K562 (cell line): ENCODE measurements around the gene OBSL1. TPM values are rescaled to one million over a fixed set of nuclear protein-coding genes. Genes with fewer than 3 reads are reported as not detected.

Source experiments
- ATAC-seq: fragments of 200-7000 bp; cut with Tn5 transposase; 3 replicates; pipeline ENCODE4 v1.9.1; 2020; ENCODE audit warnings: moderate library complexity
- BruUV-seq: library from RNA; stranded (reverse); fragments of 400-500 nt; replicated peaks from 2 replicates; lab custom pipeline; 2021; lab: Mats Ljungman, UMichigan
- CTCF ChIA-PET: fragments of 300-600 bp; formaldehyde crosslinking; extraction: SDS; loops from one replicate; lab custom pipeline; 2021; ENCODE audit warnings: low intra/inter-chr PET ratio; lab: Yijun Ruan, JAX
- POLR2A ChIA-PET: fragments of 300-600, 350-650 bp; sonication (Branson Sonifier 250); formaldehyde crosslinking; extraction: SDS; loops from one replicate; lab custom pipeline; 2021; ENCODE audit warnings: antibody characterized with exemption, inconsistent platforms; lab: Yijun Ruan, JAX
- DNase-seq, 4 experiments: peaks; one replicate each; pipeline versions ENCODE4 v3.0.0 to v3.0.0-alpha.2; 2011 to 2018; ENCODE audit warnings: low spot score in 3 of 4, mixed read lengths in 3 of 4; ENCODE audit errors: extremely low read depth in 1 of 4
- FAIRE-seq: peaks from 2 replicates; lab custom pipeline; 2011; peaks lifted over from hg19 to GRCh38; lab: Jason Lieb, UNC
- H2AFZ ChIP-seq: 2 replicates; pipeline ENCODE4 v1.6.0; 2011; ENCODE audit warnings: low read depth, low read length, control low read depth, inconsistent platforms
- H3K27ac ChIP-seq: fragments of 200-600 bp; 3 replicates; pipeline ENCODE4 v1.8.0; 2011; ENCODE audit warnings: low read depth, mild to moderate bottlenecking, control low read depth, inconsistent platforms, low read length, moderate library complexity, mixed read lengths; ENCODE audit errors: extremely low read depth
- H3K27me3 ChIP-seq, 2 experiments: fragments of 300-600 bp in 1 of 2; 2 replicates in 1 of 2; 3 replicates in 1 of 2; pipeline versions ENCODE4 v1.6.0 to v1.8.0; 2011; ENCODE audit warnings: inconsistent platforms in 2 of 2, low read length in 2 of 2, mild to moderate bottlenecking in 1 of 2, mixed read lengths in 1 of 2, moderate library complexity in 1 of 2; ENCODE audit not compliant: control insufficient read depth in 2 of 2, insufficient read depth in 2 of 2
- H3K36me3 ChIP-seq: fragments of 300-600 bp; 3 replicates; pipeline ENCODE4 v1.8.0; 2011; ENCODE audit warnings: mild to moderate bottlenecking, low read length, inconsistent platforms; ENCODE audit not compliant: control insufficient read depth, insufficient read depth
- H3K4me1 ChIP-seq, 2 experiments: fragments of 200-600 bp in 1 of 2; replicated peaks in 1 of 2; 2 replicates in 1 of 2; 3 replicates in 1 of 2; pipeline versions ENCODE4 v1.5.1 to v1.8.0; 2011; ENCODE audit warnings: inconsistent platforms in 2 of 2, low read length in 2 of 2, mild to moderate bottlenecking in 1 of 2, mixed read lengths in 1 of 2, moderate library complexity in 1 of 2; ENCODE audit not compliant: control insufficient read depth in 2 of 2, insufficient read depth in 2 of 2
- H3K4me2 ChIP-seq: 2 replicates; pipeline ENCODE4 v1.6.1; 2011; ENCODE audit warnings: low read length, control low read depth, inconsistent platforms, mixed read lengths; ENCODE audit not compliant: insufficient read depth
- H3K4me3 ChIP-seq: fragments of 200-600 bp; sonication (generic), shearing (Covaris generic); 2 replicates; pipeline ENCODE4 v1.5.1; 2016; ENCODE audit warnings: control low read depth, inconsistent platforms
- H3K79me2 ChIP-seq: fragments of 200-600 bp; 3 replicates; pipeline ENCODE4 v1.8.0; 2011; ENCODE audit warnings: low read length, inconsistent platforms; ENCODE audit not compliant: control insufficient read depth, insufficient read depth
- H3K9ac ChIP-seq, 2 experiments: 2 replicates each; pipeline versions ENCODE4 v1.6.0 to v1.6.1; 2011; ENCODE audit warnings: low read depth in 2 of 2, low read length in 2 of 2, control low read depth in 1 of 2, inconsistent platforms in 1 of 2, mild to moderate bottlenecking in 1 of 2, mixed read lengths in 1 of 2; ENCODE audit not compliant: insufficient read depth in 1 of 2
- H3K9me1 ChIP-seq: one replicate; pipeline ENCODE4 v1.6.0; 2011; ENCODE audit warnings: inconsistent platforms, mild to moderate bottlenecking, low read length, moderate library complexity; ENCODE audit not compliant: control insufficient read depth, insufficient read depth
- H3K9me3 ChIP-seq: replicated peaks from 2 replicates; pipeline ENCODE4 v1.5.1; 2011; ENCODE audit warnings: low read depth, low read length, inconsistent platforms; ENCODE audit not compliant: control insufficient read depth, insufficient read depth
- H4K20me1 ChIP-seq: replicated peaks from 2 replicates; pipeline ENCODE4 v1.6.1; 2011; ENCODE audit warnings: low read length, inconsistent platforms, mixed read lengths; ENCODE audit not compliant: control insufficient read depth, insufficient read depth
- CCAR2 ChIP-seq: fragments of 200-400 bp; formaldehyde crosslinking; IDR thresholded peaks from 2 replicates; pipeline ENCODE4 v1.6.1; 2017; ENCODE audit warnings: mild to moderate bottlenecking, low read depth, low read length
- DDX20 ChIP-seq: fragments of 450-650 bp; IDR thresholded peaks from 2 replicates; pipeline ENCODE4 v1.6.1; 2016; ENCODE audit warnings: missing genetic modification characterization, low read depth, mild to moderate bottlenecking, missing compliant biosample characterization, moderate library complexity
- FOSL1 ChIP-seq: fragments of 200-800 bp; sonication (Bioruptor generic); conservative IDR thresholded peaks from 2 replicates; pipeline ENCODE4 v1.6.1; 2016; ENCODE audit warnings: missing genetic modification characterization, missing compliant biosample characterization
- FOXK1 ChIP-seq: sonication (generic); formaldehyde crosslinking; IDR thresholded peaks from 2 replicates; pipeline ENCODE4 v1.8.0; 2022; ENCODE audit warnings: missing genetic modification reagents, mild to moderate bottlenecking, borderline replicate concordance
- GATAD2B ChIP-seq: fragments of 450-650 bp; IDR thresholded peaks from 2 replicates; pipeline ENCODE4 v1.6.1; 2017; ENCODE audit warnings: mild to moderate bottlenecking, borderline replicate concordance
- HNRNPH1 ChIP-seq: fragments of 200-400 bp; formaldehyde crosslinking; optimal IDR thresholded peaks from 2 replicates; pipeline ENCODE3; 2017; ENCODE audit warnings: low read depth, mild to moderate bottlenecking, low read length, moderate library complexity
- HNRNPLL ChIP-seq: fragments of 200-400 bp; formaldehyde crosslinking; IDR thresholded peaks from 2 replicates; pipeline ENCODE4 v1.6.1; 2017; ENCODE audit warnings: low read length, low read depth, mild to moderate bottlenecking; ENCODE audit not compliant: poor library complexity, severe bottlenecking
- ILF3 ChIP-seq: fragments of 450-650 bp; IDR thresholded peaks from 2 replicates; pipeline ENCODE4 v1.6.1; 2018; ENCODE audit warnings: antibody characterized with exemption, mild to moderate bottlenecking, moderate library complexity, borderline replicate concordance
- JUNB ChIP-seq: fragments of 450-650 bp; formaldehyde crosslinking; conservative IDR thresholded peaks from 2 replicates; pipeline ENCODE4 v1.4.0; 2020; ENCODE audit warnings: mild to moderate bottlenecking
- MXI1 ChIP-seq: IDR thresholded peaks from 2 replicates; pipeline ENCODE4 v1.6.1; 2011; ENCODE audit warnings: low read depth, mild to moderate bottlenecking, improper control_type of control experiment, low read length
- NCOA4 ChIP-seq: fragments of 450-650 bp; IDR thresholded peaks from 2 replicates; pipeline ENCODE4 v1.6.1; 2018; ENCODE audit warnings: mild to moderate bottlenecking; ENCODE audit not compliant: partially characterized antibody
- NCOA6 ChIP-seq: fragments of 450-650 bp; IDR thresholded peaks from 2 replicates; pipeline ENCODE4 v1.6.1; 2017; ENCODE audit warnings: mild to moderate bottlenecking
- POLR2G ChIP-seq: fragments of 200-400 bp; formaldehyde crosslinking; IDR thresholded peaks from 2 replicates; pipeline ENCODE4 v1.6.1; 2017; ENCODE audit warnings: low read depth, mild to moderate bottlenecking, antibody characterized with exemption, low read length, moderate library complexity
- TCFL5 ChIP-seq: fragments of 250-450 bp; sonication (Bioruptor Pico); conservative IDR thresholded peaks from 2 replicates; pipeline ENCODE4 v1.6.1; 2021; ENCODE audit warnings: mild to moderate bottlenecking, moderate library complexity, matching md5 sums
- TFAP4 ChIP-seq: sonication (generic); formaldehyde crosslinking; IDR thresholded peaks from 2 replicates; pipeline ENCODE4 v1.8.0; 2022; ENCODE audit warnings: missing genetic modification reagents, mild to moderate bottlenecking, moderate library complexity, borderline replicate concordance
- TRIM25 ChIP-seq: fragments of 450-650 bp; IDR thresholded peaks from 2 replicates; pipeline ENCODE4 v1.7.0; 2016; ENCODE audit warnings: borderline replicate concordance
- ZNF12 ChIP-seq: sonication (generic); formaldehyde crosslinking; IDR thresholded peaks from 2 replicates; pipeline ENCODE4 v1.4.0; 2020; ENCODE audit warnings: mild to moderate bottlenecking, missing genetic modification reagents
- ZNF263 ChIP-seq: sonication (generic); formaldehyde crosslinking; IDR thresholded peaks from 2 replicates; pipeline ENCODE4 v1.8.0; 2022; ENCODE audit warnings: mild to moderate bottlenecking, missing genetic modification reagents, borderline replicate concordance
- ZNF280A ChIP-seq: fragments of 450-650 bp; IDR thresholded peaks from 2 replicates; pipeline ENCODE4 v1.6.1; 2018; ENCODE audit warnings: mild to moderate bottlenecking, low read depth; ENCODE audit not compliant: partially characterized antibody
- ZNF282 ChIP-seq: sonication (generic); formaldehyde crosslinking; IDR thresholded peaks from 2 replicates; pipeline ENCODE4 v1.8.1; 2023; ENCODE audit warnings: missing genetic modification reagents
- WGBS: fragments of 100-300 bp; shearing (Covaris generic); methylation state at CpG from one replicate; pipeline ENCODE4 v1.1.6; 2016; ENCODE audit warnings: low coverage, mixed read lengths; ENCODE audit not compliant: insufficient coverage; ENCODE audit errors: missing lambda C conversion rate; 5-methylcytosine and 5-hydroxymethylcytosine counted together
- in situ Hi-C: fragments of 300-500 bp; cut with MboI; formaldehyde crosslinking; loops from 4 replicates; pipeline ENCODE4 v1.15.0; 2018; ENCODE audit warnings: inconsistent platforms, mixed read lengths
- intact Hi-C: fragments of 100-400 bp; cut with micrococcal nuclease; formaldehyde crosslinking; loops from 2 replicates; pipeline ENCODE4 v1.14.2; 2022
- polyA plus RNA-seq, 8 experiments: library from polyadenylated mRNA; depleted of rRNA in 4 of 8; stranded (reverse) in 5 of 8; unstranded in 3 of 8; fragments of >200 nt; fragmentation: Nextera tagmentation in 2 of 8; fragmentation: Illumina TruSeq in 1 of 8; extraction: Ambion mirVana in 2 of 8; extraction: Trizol in 1 of 8; gene quantifications; 2 replicates each; pipeline versions ENCODE4 v1.2.1 to v1.2.3, GENCODE V29; 2011 to 2014; ENCODE audit warnings: inconsistent platforms in 1 of 8, missing spikeins in 1 of 8
- total RNA-seq, 7 experiments: library from RNA; depleted of rRNA in 6 of 7; stranded (reverse); fragments of >200 nt in 6 of 7; fragmentation: Illumina TruSeq in 2 of 7; extraction: Trizol in 2 of 7; gene quantifications; 2 replicates each; pipeline versions ENCODE4 v1.2.1 to v1.2.3, GENCODE V29; 2011 to 2021; ENCODE audit warnings: low replicate concordance in 1 of 7

Gene OBSL1
- total and polyA plus RNA-seq, 9 of the 15 experiments (the other 6 are each of a cell fraction or from before 2014, with no cell fraction given): 1.2 to 26.6 (median 8.6) TPM

- ChIA-PET CTCF (interaction anchor here (0.7 kb wide), 1 partner anchor 143 kb away, joined by 4 read pairs; no protein-coding TSS in a partner anchor), POLR2A (interaction anchor here (1.3 kb wide), 1 partner anchor 16 kb away, joined by 8 read pairs; no protein-coding TSS in a partner anchor)
- Histone ChIP-seq H3K9ac (no peak overlapping the region), H4K20me1 (no peaks in the 10 kb centered on the region), H3K27me3 (no peaks in the 10 kb centered on the region), H3K79me2 (peaks cover 10% of the 10 kb centered on the region), H3K4me2 (no peak overlapping the region), H3K9me1 (no peaks in the 10 kb centered on the region)
- DNase-seq (no peak), ATAC-seq (no peak), FAIRE-seq (no peak)
- in situ Hi-C loops: no loop called here
- WGBS: 54% methylated on average over 2 of the region's 2 CpGs
- no peak for TF ChIP-seq MXI1
- TF ChIP-seq ZNF12 (CRISPR knock-in tag): no peak
- TF ChIP-seq JUNB (CRISPR knock-in tag): no peak
- no peak for TF ChIP-seq FOSL1 (tag)
- TF ChIP-seq ZNF263: no peak
- TF ChIP-seq NCOA4: no peak
- TF ChIP-seq ZNF282 (CRISPR knock-in tag): no peak
- TF ChIP-seq ILF3: no peak
- no peak for TF ChIP-seq DDX20 (tag)
- TF ChIP-seq POLR2G: no peak
- TF ChIP-seq HNRNPH1: no peak
- no peak for TF ChIP-seq FOXK1 (CRISPR knock-in tag)
- TF ChIP-seq NCOA6: no peak
- TF ChIP-seq TFAP4 (CRISPR knock-in tag): no peak
- no peak for TF ChIP-seq HNRNPLL
- no peak for TF ChIP-seq CCAR2
- no peak for TF ChIP-seq TCFL5 (CRISPR knock-in tag)
- TF ChIP-seq GATAD2B: no peak
- no peak for TF ChIP-seq TRIM25
- TF ChIP-seq ZNF280A: no peak
- TF ChIP-seq, all 486 proteins: peak for 0
- H3K4me3 ChIP-seq: no peak overlapping the region
- H3K9me3 ChIP-seq: no peaks in the 10 kb centered on the region
- intact Hi-C loops: no loop called here
- H2AFZ ChIP-seq: no peak overlapping the region
- no peaks in the 10 kb centered on the region for H3K36me3 ChIP-seq
- no TSS peak for BruUV-seq
- no peak overlapping the region for H3K27ac ChIP-seq
- H3K4me1 ChIP-seq: peaks cover 9 to 20% of the 10 kb centered on the region in 2 experiments
Measured at GRCh38 chr2:219593154-219593553, 21.8 kb upstream of the OBSL1 start.
